A673 (cell line): ENCODE results near the gene PRKAR1A. TPM values are rescaled to one million over a fixed set of nuclear protein-coding genes. Genes with fewer than 3 reads are reported as not detected.
"Not testable (repeated sequence)": the region's sequence is repeated elsewhere in the genome, so short reads cannot be mapped to it uniquely, and the experiment has no call there.

ENCODE experiments used
- BruUV-seq: library from RNA; stranded (reverse); fragments of 400-500 nt; replicated peaks from 2 replicates; lab custom pipeline; 2021; lab: Mats Ljungman, UMichigan
- CTCF ChIA-PET: fragments of 300-600 bp; sonication (Branson Sonifier 250); formaldehyde crosslinking; loops from one replicate; lab custom pipeline; 2022; ENCODE audit warnings: antibody characterized with exemption; lab: Charles Lee
- POLR2A ChIA-PET: fragments of 300-600 bp; sonication (Branson Sonifier 250); formaldehyde crosslinking; loops from one replicate; lab custom pipeline; 2022; ENCODE audit warnings: antibody characterized with exemption; ENCODE audit not compliant: low non-redundant PET; lab: Charles Lee
- DNase-seq: peaks from one replicate; pipeline ENCODE4 v3.0.0-alpha.2; 2015; ENCODE audit warnings: low spot score
- H3K27ac ChIP-seq: fragments of 200-600 bp; sonication (generic); 2 replicates; pipeline ENCODE4 v1.5.1; 2016; ENCODE audit warnings: mixed run types, low read depth, mild to moderate bottlenecking, mixed read lengths, antibody characterized with exemption, low read length; ENCODE audit not compliant: poor library complexity, severe bottlenecking
- H3K27me3 ChIP-seq: fragments of 200-600 bp; sonication (generic); replicated peaks from 2 replicates; pipeline ENCODE4 v1.6.1; 2017; ENCODE audit warnings: mixed run types, low read depth, mild to moderate bottlenecking, mixed read lengths, antibody characterized with exemption, low read length; ENCODE audit not compliant: insufficient read depth, poor library complexity
- H3K36me3 ChIP-seq: fragments of 200-600 bp; sonication (generic); 2 replicates; pipeline ENCODE4 v1.6.1; 2016; ENCODE audit warnings: mixed run types, mild to moderate bottlenecking, mixed read lengths, antibody characterized with exemption, low read length; ENCODE audit not compliant: insufficient read depth, poor library complexity, severe bottlenecking
- H3K4me1 ChIP-seq: fragments of 200-600 bp; sonication (generic); 2 replicates; pipeline ENCODE4 v1.6.1; 2017; ENCODE audit warnings: mixed run types, mild to moderate bottlenecking, mixed read lengths, antibody characterized with exemption, low read length; ENCODE audit not compliant: insufficient read depth, poor library complexity, severe bottlenecking
- H3K4me3 ChIP-seq: fragments of 200-600 bp; sonication (generic); 2 replicates; pipeline ENCODE4 v1.5.1; 2016; ENCODE audit warnings: low read depth, mixed run types, mild to moderate bottlenecking, mixed read lengths, low read length; ENCODE audit not compliant: poor library complexity, severe bottlenecking
- H3K9me3 ChIP-seq: fragments of 200-600 bp; sonication (generic); 2 replicates; pipeline ENCODE4 v1.6.1; 2016; ENCODE audit warnings: mixed run types, low read depth, mild to moderate bottlenecking, mixed read lengths, antibody characterized with exemption, low read length; ENCODE audit not compliant: poor library complexity, severe bottlenecking
- EZH2 ChIP-seq: fragments of 200-600 bp; sonication (generic); IDR thresholded peaks from 2 replicates; pipeline ENCODE4 v1.6.1; 2017; ENCODE audit warnings: borderline replicate concordance, low read depth, mild to moderate bottlenecking, mixed read lengths, antibody characterized with exemption, low read length; ENCODE audit not compliant: poor library complexity, severe bottlenecking
- intact Hi-C: fragments of 100-400 bp; cut with micrococcal nuclease; formaldehyde crosslinking; loops from one replicate; pipeline ENCODE4 v1.10.0; 2022; ENCODE audit not compliant: unreplicated experiment
- total RNA-seq: library from RNA; stranded (reverse); gene quantifications from 2 replicates; pipeline ENCODE4 v1.2.3, GENCODE V29; 2021
- TF ChIP-seq, protein P1 (sequence below): fragments of 300-800, 200-600 bp; sonication (generic); conservative IDR thresholded peaks from 2 replicates; pipeline ENCODE4 v1.5.1; 2017; ENCODE audit warnings: low read depth, mild to moderate bottlenecking, antibody characterized with exemption, low read length, moderate library complexity, mixed read lengths

Gene PRKAR1A
- total RNA-seq, 1 experiment from 2014 or later, result 168 TPM

DNA sequence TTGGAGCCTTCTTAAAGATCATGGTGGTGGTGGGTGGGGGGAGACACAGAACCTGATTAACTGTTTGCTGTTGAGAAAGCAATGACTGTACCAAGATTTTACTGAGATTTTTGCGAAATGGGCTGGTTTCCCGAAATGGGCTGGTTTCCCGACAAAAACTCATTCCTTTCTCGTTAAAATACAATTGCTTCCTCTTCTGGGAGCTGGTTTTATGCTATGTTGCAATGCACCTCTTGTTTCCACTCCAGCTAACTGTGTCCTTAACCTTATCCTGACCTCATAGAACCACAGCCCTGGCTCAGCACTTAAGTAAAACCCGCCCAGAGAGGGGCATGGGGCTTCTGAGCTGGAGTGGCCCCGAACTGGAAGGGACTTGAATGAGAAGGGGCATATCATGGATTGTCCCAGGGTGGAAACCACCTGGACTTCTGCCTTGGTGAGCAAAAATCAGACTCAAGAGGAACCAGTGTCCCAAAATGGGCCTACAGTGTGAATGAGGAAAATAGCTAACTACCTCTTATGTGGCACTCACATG is 68.1 kb downstream of the PRKAR1A start:
- no peak for TF ChIP-seq EZH2
- TF ChIP-seq, protein P1, sequence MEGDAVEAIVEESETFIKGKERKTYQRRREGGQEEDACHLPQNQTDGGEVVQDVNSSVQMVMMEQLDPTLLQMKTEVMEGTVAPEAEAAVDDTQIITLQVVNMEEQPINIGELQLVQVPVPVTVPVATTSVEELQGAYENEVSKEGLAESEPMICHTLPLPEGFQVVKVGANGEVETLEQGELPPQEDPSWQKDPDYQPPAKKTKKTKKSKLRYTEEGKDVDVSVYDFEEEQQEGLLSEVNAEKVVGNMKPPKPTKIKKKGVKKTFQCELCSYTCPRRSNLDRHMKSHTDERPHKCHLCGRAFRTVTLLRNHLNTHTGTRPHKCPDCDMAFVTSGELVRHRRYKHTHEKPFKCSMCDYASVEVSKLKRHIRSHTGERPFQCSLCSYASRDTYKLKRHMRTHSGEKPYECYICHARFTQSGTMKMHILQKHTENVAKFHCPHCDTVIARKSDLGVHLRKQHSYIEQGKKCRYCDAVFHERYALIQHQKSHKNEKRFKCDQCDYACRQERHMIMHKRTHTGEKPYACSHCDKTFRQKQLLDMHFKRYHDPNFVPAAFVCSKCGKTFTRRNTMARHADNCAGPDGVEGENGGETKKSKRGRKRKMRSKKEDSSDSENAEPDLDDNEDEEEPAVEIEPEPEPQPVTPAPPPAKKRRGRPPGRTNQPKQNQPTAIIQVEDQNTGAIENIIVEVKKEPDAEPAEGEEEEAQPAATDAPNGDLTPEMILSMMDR, result no peak
- no peaks in the 10 kb centered on the region for H3K36me3 ChIP-seq
- no peaks in the 10 kb centered on the region for H3K4me1 ChIP-seq
- no peak for DNase-seq
- POLR2A ChIA-PET, result no interaction called here
- H3K27ac ChIP-seq, result no peak overlapping the region
- H3K9me3 ChIP-seq, result no peaks in the 10 kb centered on the region
- no TSS peak for BruUV-seq
- CTCF ChIA-PET, result no interaction called here
- no peak overlapping the region for H3K4me3 ChIP-seq
- intact Hi-C loops, result no loop called here
- no peaks in the 10 kb centered on the region for H3K27me3 ChIP-seq

DNA sequence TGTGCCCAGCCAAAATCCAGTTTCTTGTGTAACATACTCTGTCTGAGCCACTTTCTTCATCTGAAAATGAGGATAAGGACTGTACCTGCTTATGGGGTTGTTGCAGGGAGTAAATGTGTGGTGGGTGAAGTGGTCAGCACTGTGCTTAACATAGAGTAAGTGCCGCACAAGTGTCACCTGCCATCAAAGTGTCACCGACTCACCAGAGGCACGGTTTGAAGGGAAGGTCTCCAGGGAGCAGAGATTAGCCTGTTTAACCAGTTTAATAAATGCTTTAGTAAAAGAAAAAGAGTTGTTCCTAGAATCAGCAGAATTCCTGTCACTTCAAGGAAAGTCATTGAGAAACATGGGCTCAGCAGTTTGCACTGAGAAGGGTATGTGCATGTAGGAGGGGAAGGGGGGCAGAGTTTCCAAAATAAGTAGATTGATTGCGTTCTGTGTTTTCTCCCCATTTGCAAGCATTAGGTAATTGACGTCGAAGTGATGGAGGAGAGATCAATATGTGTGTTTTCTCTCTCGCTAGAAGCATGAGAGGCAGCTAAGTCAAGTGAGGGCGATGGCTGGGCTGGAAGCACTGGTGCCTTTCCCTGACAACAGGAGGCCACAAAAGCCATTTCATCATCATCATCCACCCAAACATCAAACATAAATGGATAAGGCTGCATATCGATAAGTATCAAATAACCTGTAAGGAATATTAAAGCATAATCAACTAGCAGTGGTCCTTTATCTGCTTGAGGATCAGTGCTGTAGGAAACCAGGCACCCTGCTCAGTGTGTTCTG is 69.8 kb downstream of the PRKAR1A start:
- Histone ChIP-seq H3K4me3 (no peak overlapping the region), H3K27me3 (no peaks in the 10 kb centered on the region), H3K27ac (no peak overlapping the region), H3K9me3 (no peaks in the 10 kb centered on the region), H3K36me3 (no peaks in the 10 kb centered on the region), H3K4me1 (no peaks in the 10 kb centered on the region)
- no TSS peak for BruUV-seq
- ChIA-PET CTCF (no interaction called here), POLR2A (no interaction called here)
- intact Hi-C loops, result no loop called here
- DNase-seq, result no peak
- TF ChIP-seq EZH2, result no peak
- TF ChIP-seq, protein P1, result no peak

DNA sequence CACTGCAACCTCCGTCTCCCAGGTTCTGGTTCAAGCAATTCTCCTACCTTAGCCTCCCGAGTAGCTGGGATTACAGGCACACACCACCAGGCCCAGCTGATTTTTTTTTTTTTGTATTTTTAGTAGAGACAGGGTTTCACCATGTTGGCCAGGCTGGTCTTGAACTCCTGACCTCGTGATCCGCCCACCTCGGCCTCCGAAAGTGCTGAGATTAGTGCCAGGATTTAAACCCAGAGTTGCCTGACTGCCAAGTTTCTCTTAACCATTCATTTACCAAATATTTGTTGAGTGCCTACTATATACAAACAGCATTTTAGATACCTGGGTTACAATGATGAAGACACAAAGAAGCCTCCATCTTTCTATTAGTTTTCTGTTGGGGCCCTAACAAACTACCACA is 70.6 kb downstream of the PRKAR1A start:
- H3K9me3 ChIP-seq, POLR2A ChIA-PET, intact Hi-C loops, H3K4me1 ChIP-seq, CTCF ChIA-PET, H3K27ac ChIP-seq, H3K27me3 ChIP-seq, DNase-seq, H3K4me3 ChIP-seq, BruUV-seq, H3K36me3 ChIP-seq: not testable (repeated sequence)
